Erythroblast (primary cell): ENCODE results near the gene SMIM38.

Experiments
- GATA1 ChIP-seq: IDR thresholded peaks from 2 replicates; pipeline ENCODE4 v1.6.1; 2011; ENCODE audit warnings: low read depth, mild to moderate bottlenecking, control low read depth, low read length, moderate library complexity
- POLR2A ChIP-seq: IDR thresholded peaks from 2 replicates; pipeline ENCODE4 v1.6.1; 2011; ENCODE audit warnings: mild to moderate bottlenecking, low read length

- TF ChIP-seq POLR2A (no peak), GATA1 (no peak)
Measured at GRCh38 chr11:69137151-69137844, 18.4 kb upstream of the SMIM38 start.
